Activated naive CD4-positive, alpha-beta T cell treated with anti-CD3 and anti-CD28 coated beads, Interleukin-2, amount 10 ng/mL, durations not matched to agents 7 days and 5 days (primary cell): Measurements from ENCODE around the gene MLLT3.

ENCODE experiments used
- CTCF ChIA-PET: fragments of 350-600 bp; sonication (Branson Sonifier 250); formaldehyde crosslinking; loops from one replicate; lab custom pipeline; 2021; ENCODE audit warnings: antibody characterized with exemption; lab: Charles Lee
- DNase-seq: peaks from one replicate; pipeline ENCODE4 v3.0.0-alpha.2; 2020
- H3K27ac Mint-ChIP-seq: one replicate; pipeline ENCODE4 v1.8.0; 2021; ENCODE audit warnings: mild to moderate bottlenecking, moderate library complexity, mixed read lengths
- H3K27me3 Mint-ChIP-seq: one replicate; pipeline ENCODE4 v1.8.0; 2021; ENCODE audit warnings: mild to moderate bottlenecking, mixed read lengths
- H3K36me3 Mint-ChIP-seq: one replicate; pipeline ENCODE4 v1.8.0; 2021; ENCODE audit warnings: mixed read lengths
- H3K4me1 Mint-ChIP-seq: one replicate; pipeline ENCODE4 v1.8.0; 2021; ENCODE audit warnings: mixed read lengths
- H3K4me3 Mint-ChIP-seq: one replicate; pipeline ENCODE4 v1.8.0; 2021; ENCODE audit warnings: mild to moderate bottlenecking, moderate library complexity, mixed read lengths
- H3K9me3 Mint-ChIP-seq: one replicate; pipeline ENCODE4 v1.8.0; 2021; ENCODE audit warnings: mixed read lengths

MLLT3 gene

GRCh38 chr9:20402273-20402875 is 219.9 kb downstream of the MLLT3 start:
- CTCF ChIA-PET = no interaction called here
- Mint-ChIP-seq H3K27ac (no peak overlapping the region), H3K27me3 (no peaks in the 10 kb centered on the region), H3K9me3 (no peaks in the 10 kb centered on the region), H3K4me1 (peaks cover 61% of the 10 kb centered on the region), H3K36me3 (peaks cover 74% of the 10 kb centered on the region), H3K4me3 (no peak overlapping the region)
- no peak for DNase-seq

DNA sequence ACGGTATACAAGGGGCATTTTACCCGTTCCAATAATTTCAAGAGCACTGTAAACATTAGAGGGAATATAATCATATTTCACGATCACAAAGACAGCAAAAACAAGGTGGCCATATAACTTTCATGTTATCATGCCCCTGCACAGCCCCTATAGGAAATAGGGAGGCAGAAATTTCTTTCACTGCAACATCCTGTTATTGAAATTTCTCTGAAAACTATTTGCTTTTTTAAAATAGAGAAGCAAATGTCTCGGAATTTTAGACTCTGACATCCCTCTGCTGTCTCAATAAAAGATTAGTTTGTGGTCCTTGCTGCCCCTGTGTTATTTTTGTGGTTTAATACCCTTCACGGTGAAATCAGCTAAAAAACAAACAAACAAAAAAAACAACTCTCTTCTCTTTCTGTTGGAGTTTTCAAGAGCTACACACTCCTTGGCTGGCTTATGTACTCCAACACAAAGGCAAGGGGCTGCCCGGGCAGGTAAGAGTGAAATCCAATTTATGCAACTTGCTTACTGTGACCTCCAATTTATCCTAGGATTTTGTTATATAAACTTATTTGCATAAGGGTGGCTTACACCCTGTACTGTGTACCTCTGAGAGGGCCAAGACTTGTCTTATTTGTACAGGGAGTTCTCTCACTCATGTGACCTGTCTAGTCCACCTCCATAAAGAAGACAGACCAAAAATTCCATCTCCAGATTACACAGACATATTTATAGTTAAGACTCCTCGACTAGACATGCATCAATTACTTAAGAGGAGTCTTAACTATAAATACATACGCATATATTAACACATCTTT is 223.6 kb downstream of the MLLT3 start:
- H3K36me3 Mint-ChIP-seq = peaks cover 82% of the 10 kb centered on the region
- H3K9me3 Mint-ChIP-seq = peaks cover 3% of the 10 kb centered on the region
- no peak overlapping the region for H3K4me3 Mint-ChIP-seq
- CTCF ChIA-PET = interaction anchor here (1.0 to 1.2 kb wide), 2 partner anchors 9 to 11 kb away, joined by 3 read pairs; no protein-coding TSS in a partner anchor
- H3K27me3 Mint-ChIP-seq = no peaks in the 10 kb centered on the region
- DNase-seq = no peak
- peaks cover 77% of the 10 kb centered on the region for H3K4me1 Mint-ChIP-seq
- peak overlapping the region; percentile 81 for H3K27ac Mint-ChIP-seq

GRCh38 chr9:20397348-20397747 is 225.0 kb downstream of the MLLT3 start:
- H3K4me1 Mint-ChIP-seq = peaks cover 65% of the 10 kb centered on the region
- no peaks in the 10 kb centered on the region for H3K27me3 Mint-ChIP-seq
- DNase-seq = no peak
- no peak overlapping the region for H3K27ac Mint-ChIP-seq
- no peak overlapping the region for H3K4me3 Mint-ChIP-seq
- CTCF ChIA-PET = interaction anchor here (1.0 kb wide), 1 partner anchor 13 kb away, joined by 3 read pairs; no protein-coding TSS in a partner anchor
- H3K36me3 Mint-ChIP-seq = peaks cover 69% of the 10 kb centered on the region
- H3K9me3 Mint-ChIP-seq = peaks cover 3% of the 10 kb centered on the region

DNA sequence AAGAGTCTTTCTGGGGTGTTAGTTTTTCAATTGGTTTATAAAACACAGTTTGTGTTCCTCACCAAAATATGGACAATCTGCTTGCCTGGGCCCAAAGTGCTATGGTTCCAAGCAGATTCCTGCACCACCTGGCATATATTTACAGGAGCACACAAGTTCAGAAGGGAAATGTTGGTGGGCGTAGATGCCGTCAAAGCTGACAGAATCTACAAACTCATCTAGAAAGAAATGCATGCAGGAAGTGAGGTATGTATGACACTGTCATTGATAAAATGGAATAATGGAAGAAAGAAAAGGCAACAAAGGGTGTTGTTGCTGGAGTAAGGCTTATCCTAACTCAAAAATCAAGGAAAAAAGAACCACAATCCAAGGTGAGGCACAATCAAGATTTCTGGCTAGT is 225.8 kb downstream of the MLLT3 start:
- no peak for DNase-seq
- peaks cover 68% of the 10 kb centered on the region for H3K36me3 Mint-ChIP-seq
- H3K9me3 Mint-ChIP-seq = peaks cover 3% of the 10 kb centered on the region
- no peaks in the 10 kb centered on the region for H3K27me3 Mint-ChIP-seq
- CTCF ChIA-PET = no interaction called here
- peaks cover 59% of the 10 kb centered on the region for H3K4me1 Mint-ChIP-seq
- H3K4me3 Mint-ChIP-seq = no peak overlapping the region
- peak overlapping the region; percentile 56 for H3K27ac Mint-ChIP-seq

- no peak overlapping the region for H3K4me3 Mint-ChIP-seq
- peaks cover 59% of the 10 kb centered on the region for H3K4me1 Mint-ChIP-seq
- H3K27me3 Mint-ChIP-seq = no peaks in the 10 kb centered on the region
- no peak for DNase-seq
- peak overlapping the region; percentile 14 for H3K27ac Mint-ChIP-seq
- CTCF ChIA-PET = interaction anchor here (0.8 kb wide), 1 partner anchor 14 kb away, joined by 3 read pairs; no protein-coding TSS in a partner anchor
- H3K9me3 Mint-ChIP-seq = peaks cover 3% of the 10 kb centered on the region
- H3K36me3 Mint-ChIP-seq = peaks cover 66% of the 10 kb centered on the region
Observed at GRCh38 chr9:20395651-20396050, 226.6 kb downstream of the MLLT3 start.

- H3K4me3 Mint-ChIP-seq = no peak overlapping the region
- no peaks in the 10 kb centered on the region for H3K27me3 Mint-ChIP-seq
- peaks cover 61% of the 10 kb centered on the region for H3K4me1 Mint-ChIP-seq
- CTCF ChIA-PET = interaction anchor here (0.6 to 0.8 kb wide), 2 partner anchors 14 to 553 kb away, joined by 3 to 4 read pairs; no protein-coding TSS in a partner anchor
- H3K36me3 Mint-ChIP-seq = peaks cover 69% of the 10 kb centered on the region
- DNase-seq = no peak
- H3K9me3 Mint-ChIP-seq = peaks cover 3% of the 10 kb centered on the region
- no peak overlapping the region for H3K27ac Mint-ChIP-seq
Observed at GRCh38 chr9:20394969-20395368, 227.3 kb downstream of the MLLT3 start.

GRCh38 chr9:20391208-20391607 is 231.1 kb downstream of the MLLT3 start:
- H3K27ac Mint-ChIP-seq = peak overlapping the region; percentile 39
- no peak for DNase-seq
- H3K4me3 Mint-ChIP-seq = no peak overlapping the region
- no peaks in the 10 kb centered on the region for H3K27me3 Mint-ChIP-seq
- peaks cover 71% of the 10 kb centered on the region for H3K36me3 Mint-ChIP-seq
- CTCF ChIA-PET = no interaction called here
- no peaks in the 10 kb centered on the region for H3K9me3 Mint-ChIP-seq
- peaks cover 28% of the 10 kb centered on the region for H3K4me1 Mint-ChIP-seq

GRCh38 chr9:20390400-20390799 is 231.9 kb downstream of the MLLT3 start:
- Mint-ChIP-seq H3K27me3 (no peaks in the 10 kb centered on the region), H3K36me3 (peaks cover 71% of the 10 kb centered on the region), H3K4me1 (peaks cover 23% of the 10 kb centered on the region), H3K4me3 (no peak overlapping the region), H3K27ac (no peak overlapping the region), H3K9me3 (no peaks in the 10 kb centered on the region)
- DNase-seq = no peak
- CTCF ChIA-PET = no interaction called here

DNA sequence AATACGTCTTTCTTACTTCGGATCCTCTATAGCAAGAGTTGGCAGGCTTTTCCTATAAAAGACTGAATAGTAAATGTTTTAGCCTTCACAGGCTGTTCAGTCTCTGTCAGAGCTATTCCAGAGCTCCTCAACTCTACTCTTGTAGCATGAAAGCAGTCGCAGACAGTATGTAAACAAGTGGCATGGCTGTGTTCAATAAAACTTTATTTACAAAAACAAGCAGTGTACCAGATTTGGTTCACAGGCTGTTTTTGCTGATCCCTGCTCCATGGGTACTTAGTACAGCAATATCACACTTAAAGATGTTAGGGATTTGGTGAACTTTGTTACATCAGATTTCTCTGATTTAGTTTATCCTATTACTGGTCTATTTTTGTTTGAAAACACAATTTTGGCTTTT is 235.2 kb downstream of the MLLT3 start:
- H3K4me1 Mint-ChIP-seq = peaks cover 35% of the 10 kb centered on the region
- H3K4me3 Mint-ChIP-seq = no peak overlapping the region
- H3K36me3 Mint-ChIP-seq = peaks cover 73% of the 10 kb centered on the region
- DNase-seq = no peak
- no peaks in the 10 kb centered on the region for H3K9me3 Mint-ChIP-seq
- H3K27ac Mint-ChIP-seq = no peak overlapping the region
- H3K27me3 Mint-ChIP-seq = no peaks in the 10 kb centered on the region
- CTCF ChIA-PET = no interaction called here

GRCh38 chr9:20384642-20385041 is 237.7 kb downstream of the MLLT3 start:
- H3K36me3 Mint-ChIP-seq = peaks cover 66% of the 10 kb centered on the region
- DNase-seq = no peak
- no peak overlapping the region for H3K4me3 Mint-ChIP-seq
- H3K27me3 Mint-ChIP-seq = no peaks in the 10 kb centered on the region
- CTCF ChIA-PET = no interaction called here
- H3K4me1 Mint-ChIP-seq = peaks cover 33% of the 10 kb centered on the region
- no peak overlapping the region for H3K27ac Mint-ChIP-seq
- H3K9me3 Mint-ChIP-seq = no peaks in the 10 kb centered on the region

DNA sequence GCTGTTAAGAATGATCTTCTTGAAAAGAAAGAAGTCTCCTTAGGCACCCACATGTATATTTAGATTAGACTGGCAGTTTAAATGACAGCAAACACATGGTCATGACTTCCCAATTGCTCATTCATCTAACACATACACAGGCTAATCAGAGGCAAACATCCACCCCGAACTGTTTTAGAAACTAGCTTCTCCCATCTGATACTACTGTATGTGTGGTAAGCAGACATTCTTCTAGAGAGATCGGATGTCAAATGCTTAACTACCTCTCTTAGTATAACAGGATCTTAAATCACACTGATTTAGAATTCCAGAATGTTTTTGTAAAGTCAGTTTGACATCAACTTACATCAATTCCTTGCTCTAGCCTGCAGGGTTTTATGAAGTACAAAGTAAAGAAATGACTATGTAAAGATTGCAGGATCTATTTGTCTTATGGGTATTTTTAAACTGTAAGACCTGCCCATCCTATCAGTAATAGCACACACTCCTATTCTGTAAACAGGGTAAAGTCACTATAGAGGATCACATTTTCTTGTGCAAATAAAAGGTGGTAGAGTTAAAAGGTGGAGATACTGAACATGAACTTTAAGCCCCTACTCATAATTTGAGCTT is 239.7 kb downstream of the MLLT3 start:
- DNase-seq = no peak

GRCh38 chr9:20380546-20380945 is 241.8 kb downstream of the MLLT3 start:
- H3K4me3 Mint-ChIP-seq = no peak overlapping the region
- H3K4me1 Mint-ChIP-seq = peaks cover 58% of the 10 kb centered on the region
- H3K27me3 Mint-ChIP-seq = no peaks in the 10 kb centered on the region
- peaks cover 58% of the 10 kb centered on the region for H3K36me3 Mint-ChIP-seq
- H3K27ac Mint-ChIP-seq = no peak overlapping the region
- CTCF ChIA-PET = no interaction called here
- no peaks in the 10 kb centered on the region for H3K9me3 Mint-ChIP-seq
- no peak for DNase-seq

More for the DNA sequence above, 239.7 kb downstream of the MLLT3 start:
- no peak overlapping the region for H3K27ac Mint-ChIP-seq
- H3K27me3 Mint-ChIP-seq = no peaks in the 10 kb centered on the region
- H3K36me3 Mint-ChIP-seq = peaks cover 59% of the 10 kb centered on the region
- CTCF ChIA-PET = interaction anchor here (0.9 to 1.1 kb wide), 2 partner anchors 14 to 436 kb away, joined by 3 to 4 read pairs; no protein-coding TSS in a partner anchor
- no peak overlapping the region for H3K4me3 Mint-ChIP-seq
- peaks cover 47% of the 10 kb centered on the region for H3K4me1 Mint-ChIP-seq
- H3K9me3 Mint-ChIP-seq = no peaks in the 10 kb centered on the region

GRCh38 chr9:20379804-20380225 is 242.5 kb downstream of the MLLT3 start:
- CTCF ChIA-PET = no interaction called here
- no peak for DNase-seq
- H3K27ac Mint-ChIP-seq = no peak overlapping the region
- H3K4me1 Mint-ChIP-seq = peaks cover 64% of the 10 kb centered on the region
- peaks cover 60% of the 10 kb centered on the region for H3K36me3 Mint-ChIP-seq
- H3K27me3 Mint-ChIP-seq = no peaks in the 10 kb centered on the region
- no peak overlapping the region for H3K4me3 Mint-ChIP-seq
- no peaks in the 10 kb centered on the region for H3K9me3 Mint-ChIP-seq

DNA sequence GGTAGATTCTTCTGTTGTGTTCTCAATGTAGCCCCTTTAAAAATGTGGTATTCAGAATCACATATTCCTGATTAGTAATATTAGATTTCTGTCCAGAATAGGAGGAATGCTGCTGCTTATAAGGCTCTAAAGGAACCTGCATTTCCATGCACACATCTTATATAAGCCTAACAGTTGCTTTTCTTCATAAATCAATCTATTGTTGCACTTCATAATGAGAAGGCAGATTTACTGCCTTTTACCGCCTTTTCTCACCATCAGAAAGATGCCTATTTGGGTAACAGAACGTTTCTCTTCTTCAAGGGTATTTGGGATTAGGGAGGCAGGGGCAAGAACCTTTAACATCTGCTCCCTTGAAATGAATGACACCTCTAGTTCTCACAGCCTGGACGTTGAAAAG is 243.4 kb downstream of the MLLT3 start:
- no peaks in the 10 kb centered on the region for H3K27me3 Mint-ChIP-seq
- H3K36me3 Mint-ChIP-seq = peaks cover 62% of the 10 kb centered on the region
- peak overlapping the region; percentile 6 for H3K27ac Mint-ChIP-seq
- no peaks in the 10 kb centered on the region for H3K9me3 Mint-ChIP-seq
- CTCF ChIA-PET = no interaction called here
- no peak for DNase-seq
- no peak overlapping the region for H3K4me3 Mint-ChIP-seq
- H3K4me1 Mint-ChIP-seq = peaks cover 63% of the 10 kb centered on the region
